Measurements from ENCODE around the gene ZNF281.

- TF ChIP-seq SUZ12 (IDR thresholded peaks at IDR 0.05) (no peak), ARNT (IDR thresholded peaks at IDR 0.05) (no peak), SP1 (IDR thresholded peaks at IDR 0.05) (no peak), BHLHE40 (IDR thresholded peaks at IDR 0.05; ENCODE audit: borderline replicate concordance) (no peak), TARDBP (IDR thresholded peaks at IDR 0.05) (no peak), ELF4 (IDR thresholded peaks at IDR 0.05) (no peak), FOXM1 (IDR thresholded peaks at IDR 0.05; ENCODE audit: borderline replicate concordance) (no peak), FOXK2 (IDR thresholded peaks at IDR 0.05) (no peak)
Measured at GRCh38 chr1:200436436-200436835, 26.6 kb upstream of the ZNF281 start.

Data from HEK293T (cell line).